ENCODE measurements around the gene OR14A16.

Gene OR14A16

GRCh38 chr1:247824023-247824422 is at the start of gene OR14A16:
Gene OR14A16, minus strand, starts transcription at chr1:247824119. Its CDS starts 8,390 bp downstream, at chr1:247815729.
- DNase-seq, result no peak

- no peak for DNase-seq
These were observed 41.5 kb upstream of the OR14A16 start for GRCh38 chr1:247865416-247865815.

GRCh38 chr1:247864644-247865043 is 40.7 kb upstream of the OR14A16 start:
- no peak for DNase-seq

GRCh38 chr1:247862756-247863155 is 38.8 kb upstream of the OR14A16 start:
- DNase-seq, result no peak

- no peak for DNase-seq
These were observed 34.2 kb upstream of the OR14A16 start for GRCh38 chr1:247857985-247858619.

- DNase-seq, result no peak
These were observed 33.4 kb upstream of the OR14A16 start, which contains the start of gene TRIM58 for GRCh38 chr1:247857069-247857984. Gene TRIM58, plus strand, starts transcription at chr1:247857187. Its CDS starts 60 bp downstream, at chr1:247857247.

GRCh38 chr1:247855911-247856310 is 32.0 kb upstream of the OR14A16 start:
- no peak for DNase-seq

- DNase-seq, result no peak
These were observed 31.1 kb upstream of the OR14A16 start for GRCh38 chr1:247854899-247855545.

GRCh38 chr1:247849616-247850015 is 25.7 kb upstream of the OR14A16 start:
- DNase-seq, result no peak

- no peak for DNase-seq
These were observed 24.4 kb upstream of the OR14A16 start for GRCh38 chr1:247848346-247848745.

GRCh38 chr1:247845693-247846017 is 21.7 kb upstream of the OR14A16 start:
- no peak for DNase-seq

GRCh38 chr1:247845011-247845692 is 21.2 kb upstream of the OR14A16 start:
- DNase-seq, result no peak

- DNase-seq, result no peak
These were observed 19.5 kb upstream of the OR14A16 start for GRCh38 chr1:247843411-247843810.

GRCh38 chr1:247841796-247842195 is 17.9 kb upstream of the OR14A16 start, which contains the start of gene OR11L1:
Gene OR11L1, minus strand, starts transcription at chr1:247841896. Its CDS starts 0 bp downstream, at chr1:247841896.
- DNase-seq, result no peak

GRCh38 chr1:247840818-247841217 is 16.9 kb upstream of the OR14A16 start:
- DNase-seq, result no peak

GRCh38 chr1:247833601-247834000 is 9.7 kb upstream of the OR14A16 start:
- DNase-seq, result no peak

- DNase-seq, result no peak
These were observed 5.7 kb upstream of the OR14A16 start for GRCh38 chr1:247829656-247830055.

GRCh38 chr1:247825362-247825761 is 1.4 kb upstream of the OR14A16 start:
- DNase-seq, result no peak

- DNase-seq, result no peak
These were observed 1.9 kb downstream of the OR14A16 start for GRCh38 chr1:247822060-247822459.

GRCh38 chr1:247812637-247813036 is 11.3 kb downstream of the OR14A16 start:
- no peak for DNase-seq

GRCh38 chr1:247797518-247797917 is 26.4 kb downstream of the OR14A16 start:
- DNase-seq, result no peak

- no peak for DNase-seq
These were observed 54.3 kb downstream of the OR14A16 start for GRCh38 chr1:247769603-247770002.
